Activated CD4-positive, alpha-beta T cell treated with anti-CD3 and anti-CD28 coated beads, Interleukin-2, Interleukin-4, amounts not matched to agents 100 ng/mL and 50 ng/mL, durations not matched to agents 16 hours and 8 hours (primary cell): ENCODE results near the gene HERC5.
"Not testable (repeated sequence)": the region's sequence is repeated elsewhere in the genome, so short reads cannot be mapped to it uniquely, and the experiment has no call there.

Experiments used
- DNase-seq: peaks from one replicate; pipeline ENCODE4 v3.0.0-alpha.2; 2020; ENCODE audit warnings: low spot score

The HERC5 gene

GRCh38 chr4:88448211-88448765 lies 8.6 kb upstream of the HERC5 start:
- not testable (repeated sequence) for DNase-seq

GRCh38 chr4:88448889-88449288 lies 8.0 kb upstream of the HERC5 start:
- DNase-seq = no peak

GRCh38 chr4:88449290-88449689 lies 7.6 kb upstream of the HERC5 start:
- no peak for DNase-seq

GRCh38 chr4:88451205-88451604 lies 5.7 kb upstream of the HERC5 start:
- DNase-seq = no peak

- no peak for DNase-seq
Measured at GRCh38 chr4:88452912-88453311, 4.0 kb upstream of the HERC5 start.

- peak; percentile 7 for DNase-seq
Measured at GRCh38 chr4:88457307-88458103, 586 bp downstream of the HERC5 start.

GRCh38 chr4:88458104-88458740 lies 1.3 kb downstream of the HERC5 start:
- no peak for DNase-seq

GRCh38 chr4:88465653-88466192 lies 8.8 kb downstream of the HERC5 start:
- DNase-seq = no peak

GRCh38 chr4:88467392-88467791 lies 10.5 kb downstream of the HERC5 start:
- DNase-seq = peak; percentile 17

GRCh38 chr4:88477229-88477860 lies 20.4 kb downstream of the HERC5 start:
- DNase-seq = no peak

GRCh38 chr4:88478247-88478646 lies 21.3 kb downstream of the HERC5 start:
- no peak for DNase-seq

- DNase-seq = no peak
Measured at GRCh38 chr4:88481537-88481936, 24.6 kb downstream of the HERC5 start.

GRCh38 chr4:88489100-88489761 lies 32.3 kb downstream of the HERC5 start:
- peak; percentile 30 for DNase-seq

- DNase-seq = no peak
Measured at GRCh38 chr4:88497859-88498409, 41.0 kb downstream of the HERC5 start.

GRCh38 chr4:88503344-88503743 lies 46.4 kb downstream of the HERC5 start:
- peak; percentile 22 for DNase-seq

- DNase-seq = no peak
Measured at GRCh38 chr4:88511236-88511635, 54.3 kb downstream of the HERC5 start.

GRCh38 chr4:88514557-88515511 lies 57.9 kb downstream of the HERC5 start:
- DNase-seq = no peak

- DNase-seq = no peak
Measured at GRCh38 chr4:88516746-88517145, 59.8 kb downstream of the HERC5 start.

- DNase-seq = no peak
Measured at GRCh38 chr4:88517825-88518224, 60.9 kb downstream of the HERC5 start.

- no peak for DNase-seq
Measured at GRCh38 chr4:88518911-88519310, 62.0 kb downstream of the HERC5 start.
